ENCODE results near the gene AGO1. TPM values are rescaled to one million over a fixed set of nuclear protein-coding genes. Genes with fewer than 3 reads are reported as not detected.

The AGO1 gene
- total and polyA plus RNA-seq, 2 of the 8 experiments (the other 6 are each of a cell fraction or from before 2014, with no cell fraction given): 15.1 to 73.7 TPM

DNA sequence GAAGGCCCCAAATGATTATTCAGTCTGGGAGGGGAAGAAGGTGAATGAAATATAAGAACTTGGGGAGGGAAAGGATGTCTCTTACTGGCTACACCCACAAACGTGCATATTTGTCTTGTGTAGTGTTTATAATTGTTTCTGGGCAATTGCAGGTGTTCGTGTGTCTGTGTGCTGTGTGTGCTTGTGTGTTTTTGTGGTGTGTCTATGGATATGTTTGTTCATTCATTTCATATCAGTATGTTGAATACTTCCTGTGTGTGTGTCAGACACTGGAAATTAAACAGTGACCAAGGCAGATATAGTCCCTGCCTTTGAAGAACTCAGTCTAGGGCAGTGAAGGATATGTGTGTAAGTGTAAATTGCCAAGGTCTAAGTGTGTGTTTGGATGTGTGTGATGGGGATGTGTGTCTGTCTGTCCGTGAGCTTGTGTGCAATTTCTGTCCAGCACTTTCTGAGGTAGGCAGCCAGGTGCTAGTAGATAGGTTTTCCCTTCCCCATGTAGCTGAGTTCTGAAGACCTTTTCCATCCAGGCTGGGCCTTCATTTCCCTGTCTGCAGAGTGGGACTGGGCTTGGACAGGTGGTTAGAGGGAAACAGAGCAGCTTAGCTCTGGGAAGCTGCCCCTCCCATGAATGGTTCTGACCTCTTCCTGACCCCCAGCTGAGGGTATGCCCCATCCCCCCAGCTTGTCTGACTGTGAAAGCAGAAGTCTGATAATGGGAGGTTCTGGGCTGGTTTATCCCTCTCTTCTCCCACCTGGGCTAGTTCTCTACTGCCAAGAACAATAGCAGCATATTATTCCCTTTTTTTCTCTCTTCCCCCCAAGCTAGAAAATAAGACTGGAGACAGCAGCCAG lies 3.8 kb downstream of the AGO1 start:
- Histone ChIP-seq H4K20me1 (replicated peaks in 1 of 2; ENCODE audit: control insufficient read depth in 1 of 2, insufficient read depth in 2 of 2, low read length in 2 of 2) (peaks cover 23 to 25% of the 10 kb centered on the region in 2 experiments), H3K23ac (ENCODE audit: insufficient read length) (no peak overlapping the region), H2BK120ac (replicated peaks; ENCODE audit: low read depth, low read length) (peak overlapping the region; percentile 10), H4K91ac (replicated peaks; ENCODE audit: insufficient read length, low read length) (peak overlapping the region; percentile 13), H3K14ac (ENCODE audit: insufficient read length) (no peak overlapping the region), H3K36me3 (ENCODE audit: control insufficient read depth in 2 of 4, insufficient read depth in 4 of 4, low read length in 3 of 4) (peaks cover 0 to 17% (median 7%) of the 10 kb centered on the region in 4 experiments; a peak in 6 of 8 replicates), H3K27me3 (replicated peaks in 1 of 4; ENCODE audit: control insufficient read depth in 3 of 4, extremely low read depth in 1 of 4, insufficient read depth in 3 of 4, low read length in 3 of 4) (peaks cover 0 to 5% (median 2%) of the 10 kb centered on the region in 4 experiments; a peak in 2 of 7 replicates), H3K9ac (replicated peaks in 1 of 4; ENCODE audit: extremely low read depth in 1 of 4, low read depth in 3 of 4, low read length in 3 of 4) (peak overlapping the region in 1 of 4 experiments; percentile 4; a peak in 1 of 7 replicates), H3K9me3 (ENCODE audit: insufficient read depth in 2 of 2, low read depth in 1 of 2, low read length in 1 of 2) (no peaks in the 10 kb centered on the region), H3K79me2 (ENCODE audit: control insufficient read depth in 1 of 2, insufficient read depth in 2 of 2, low read length in 2 of 2) (peaks cover 16 to 50% of the 10 kb centered on the region in 2 experiments), H3K27ac (ENCODE audit: low read depth, low read length) (no peak overlapping the region), H3K56ac (replicated peaks; ENCODE audit: insufficient read length, low read depth, low read length) (no peak overlapping the region), H2BK5ac (ENCODE audit: low read depth, low read length) (peak overlapping the region; percentile 12), H2BK20ac (ENCODE audit: low read length) (peak overlapping the region; percentile 68; the same call in 1 of the 2 replicates), H3K4me2 (ENCODE audit: insufficient read depth in 1 of 2, low read depth in 2 of 2, low read length in 2 of 2) (peak overlapping the region; percentile 75 to 97), H3K18ac (ENCODE audit: extremely low read depth, low read length) (peak overlapping the region; percentile 15), H3K79me1 (ENCODE audit: low read depth, low read length) (peaks cover 12% of the 10 kb centered on the region), H3K4ac (replicated peaks; ENCODE audit: insufficient read length, low read depth, low read length) (no peak overlapping the region), H4K8ac (ENCODE audit: extremely low read depth, insufficient read depth, low read length) (no peak overlapping the region), H3K4me1 (replicated peaks in 1 of 4; ENCODE audit: control insufficient read depth in 3 of 4, insufficient read depth in 4 of 4, low read length in 3 of 4) (peaks cover 14 to 32% (median 29%) of the 10 kb centered on the region in 4 experiments), H3K23me2 (ENCODE audit: low read depth, low read length) (peaks cover 10% of the 10 kb centered on the region), H2AFZ (ENCODE audit: low read length) (no peak overlapping the region), H3K4me3 (ENCODE audit: extremely low read depth in 1 of 4, insufficient read depth in 2 of 4, low read depth in 3 of 4, low read length in 4 of 4) (peak overlapping the region; percentile 32 to 56 (median 40); a peak in 7 of 8 replicates), H2BK12ac (ENCODE audit: low read depth, low read length) (peak overlapping the region; percentile 18), H2BK15ac (ENCODE audit: low read length) (no peak overlapping the region), H2AK5ac (ENCODE audit: low read depth, low read length) (peak overlapping the region; percentile 98), H4K5ac (ENCODE audit: insufficient read length, low read depth, low read length) (no peak overlapping the region)
- no peak for FAIRE-seq
- TF ChIP-seq TAF7 (optimal IDR thresholded peaks at IDR 0.05; ENCODE audit: borderline replicate concordance, low read depth, low read length) (no peak), RXRA (IDR thresholded peaks at IDR 0.05; ENCODE audit: insufficient read depth, low read depth, low read length) (peak; percentile 87; the same call in 1 of the 2 replicates), KDM4A (IDR thresholded peaks at IDR 0.05; ENCODE audit: low read depth, low read length, severe bottlenecking) (no peak)
- no peak for DNase-seq (ENCODE audit: low read depth in 1 of 2, low spot score in 2 of 2)
- 49% methylated on average over 3 of the region's 3 CpGs; no CpG with 5 or more reads in 1 of the 2 experiments for WGBS, 2 experiments (ENCODE audit: extremely low coverage in 1 of 2, insufficient coverage in 1 of 2, insufficient read length in 1 of 2, insufficient replicate concordance in 2 of 2, low coverage in 1 of 2, low lambda C conversion rate in 2 of 2, missing lambda C conversion rate in 1 of 2)
- POLR2A ChIA-PET (ENCODE audit: partially characterized antibody): interaction anchor here (0.6 to 3.2 kb wide), 5 partner anchors 10 to 44 kb away, joined by 3 to 17 read pairs (median 3); partner anchors contain the start of gene AGO3
- CTCF ChIA-PET (ENCODE audit: partially characterized antibody): interaction anchor here (0.8 to 3.4 kb wide), 6 partner anchors 10 to 44 kb away, joined by 3 to 12 read pairs (median 4); partner anchors contain the start of gene AGO3
